Endothelial cell of umbilical vein (primary cell): ENCODE results near the gene USH2A.

ENCODE experiments used
- EZH2 ChIP-seq: IDR thresholded peaks from 2 replicates; pipeline ENCODE4 v1.6.1; 2012; ENCODE audit warnings: borderline replicate concordance, low read depth, mild to moderate bottlenecking, moderate library complexity, low read length, inconsistent platforms; ENCODE audit not compliant: severe bottlenecking
- FOS ChIP-seq: IDR thresholded peaks from 2 replicates; pipeline ENCODE4 v1.6.1; 2011; ENCODE audit warnings: mild to moderate bottlenecking, low read length, moderate library complexity, borderline replicate concordance; ENCODE audit not compliant: insufficient read depth
- GATA2 ChIP-seq: IDR thresholded peaks from 2 replicates; pipeline ENCODE4 v1.7.0; 2011; ENCODE audit warnings: low read depth, mild to moderate bottlenecking, moderate library complexity, mixed read lengths, low read length; ENCODE audit not compliant: insufficient read length, insufficient read depth
- JUN ChIP-seq: IDR thresholded peaks from 2 replicates; pipeline ENCODE4 v1.6.1; 2011; ENCODE audit warnings: borderline replicate concordance, low read depth; ENCODE audit not compliant: insufficient read length, insufficient read depth
- POLR2A ChIP-seq: IDR thresholded peaks from 2 replicates; pipeline ENCODE4 v1.6.1; 2012; ENCODE audit warnings: low read depth, mild to moderate bottlenecking, control low read depth, low read length
- POLR2AphosphoS5 ChIP-seq: IDR thresholded peaks from 2 replicates; pipeline ENCODE4 v1.6.1; 2012; ENCODE audit warnings: low read depth, mild to moderate bottlenecking, control low read depth, low read length, moderate library complexity; ENCODE audit not compliant: insufficient read depth
- TF ChIP-seq, protein P1 (sequence below): IDR thresholded peaks from 2 replicates; pipeline ENCODE4 v1.6.1; 2011; ENCODE audit not compliant: insufficient read depth, insufficient read length
- TF ChIP-seq, protein P2 (sequence below), 2 donors: IDR thresholded peaks; 1 replicate in 1 of 2; 2 replicates in 1 of 2; pipeline ENCODE4 v1.5.1; 2011; ENCODE audit warnings: low read length in 2 of 2, mild to moderate bottlenecking in 2 of 2, moderate library complexity in 2 of 2, control low read depth in 1 of 2, inconsistent platforms in 1 of 2, low read depth in 1 of 2; ENCODE audit not compliant: insufficient read depth in 1 of 2; ENCODE audit errors: extremely low read depth in 1 of 2

DNA sequence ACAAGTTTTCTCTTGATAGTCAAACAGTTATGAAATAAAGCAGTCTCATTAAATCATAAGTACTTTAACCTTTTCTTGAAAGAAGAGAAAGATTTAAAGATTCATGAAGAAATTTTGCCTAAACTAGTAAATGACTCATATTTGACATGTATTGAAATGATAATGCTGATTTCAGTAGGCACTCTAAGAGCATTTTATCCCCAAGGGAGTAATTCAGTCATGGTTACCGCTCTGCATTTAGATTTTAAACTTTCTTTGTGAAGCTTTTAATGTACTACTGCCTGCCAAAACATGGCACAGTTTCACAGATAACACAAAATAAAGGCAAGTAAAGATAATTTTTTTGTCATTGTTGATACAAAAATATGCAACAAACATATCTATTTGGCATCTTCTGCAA, 6.8 kb downstream of the USH2A start:
- TF ChIP-seq, protein P1, sequence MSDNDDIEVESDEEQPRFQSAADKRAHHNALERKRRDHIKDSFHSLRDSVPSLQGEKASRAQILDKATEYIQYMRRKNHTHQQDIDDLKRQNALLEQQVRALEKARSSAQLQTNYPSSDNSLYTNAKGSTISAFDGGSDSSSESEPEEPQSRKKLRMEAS, result no peak
- no peak for TF ChIP-seq GATA2
- TF ChIP-seq, protein P2, sequence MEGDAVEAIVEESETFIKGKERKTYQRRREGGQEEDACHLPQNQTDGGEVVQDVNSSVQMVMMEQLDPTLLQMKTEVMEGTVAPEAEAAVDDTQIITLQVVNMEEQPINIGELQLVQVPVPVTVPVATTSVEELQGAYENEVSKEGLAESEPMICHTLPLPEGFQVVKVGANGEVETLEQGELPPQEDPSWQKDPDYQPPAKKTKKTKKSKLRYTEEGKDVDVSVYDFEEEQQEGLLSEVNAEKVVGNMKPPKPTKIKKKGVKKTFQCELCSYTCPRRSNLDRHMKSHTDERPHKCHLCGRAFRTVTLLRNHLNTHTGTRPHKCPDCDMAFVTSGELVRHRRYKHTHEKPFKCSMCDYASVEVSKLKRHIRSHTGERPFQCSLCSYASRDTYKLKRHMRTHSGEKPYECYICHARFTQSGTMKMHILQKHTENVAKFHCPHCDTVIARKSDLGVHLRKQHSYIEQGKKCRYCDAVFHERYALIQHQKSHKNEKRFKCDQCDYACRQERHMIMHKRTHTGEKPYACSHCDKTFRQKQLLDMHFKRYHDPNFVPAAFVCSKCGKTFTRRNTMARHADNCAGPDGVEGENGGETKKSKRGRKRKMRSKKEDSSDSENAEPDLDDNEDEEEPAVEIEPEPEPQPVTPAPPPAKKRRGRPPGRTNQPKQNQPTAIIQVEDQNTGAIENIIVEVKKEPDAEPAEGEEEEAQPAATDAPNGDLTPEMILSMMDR (IDR thresholded peaks at IDR 0.05; ENCODE audit: extremely low read depth in 1 of 2, insufficient read depth in 1 of 2, low read depth in 1 of 2, low read length in 2 of 2), result no peak
- no peak for TF ChIP-seq POLR2A
- no peak for TF ChIP-seq POLR2AphosphoS5
- no peak for TF ChIP-seq FOS
- no peak for TF ChIP-seq EZH2
- no peak for TF ChIP-seq JUN
